GM12892 (cell line): ENCODE results near the gene ARPP19.
A peak's percentile ranks its signal among the peaks of the same experiment; 100 is the strongest.

Source experiments
- POLR2A ChIP-seq: IDR thresholded peaks from 2 replicates; pipeline ENCODE4 v1.6.1; 2011; ENCODE audit warnings: low read depth, low read length, control low read depth
- POLR2AphosphoS5 ChIP-seq: IDR thresholded peaks from 2 replicates; pipeline ENCODE4 v1.6.1; 2011; ENCODE audit warnings: low read depth, low read length, control low read depth

- TF ChIP-seq POLR2AphosphoS5 = no peak
- peak; percentile 32; the same call in 1 of the 2 replicates for TF ChIP-seq POLR2A
Measured at GRCh38 chr15:52558196-52558595, 10.6 kb downstream of the ARPP19 start.
